HFFc6 (cell line): Measurements from ENCODE around the gene GPBP1. TPM values are rescaled to one million over a fixed set of nuclear protein-coding genes. Genes with fewer than 3 reads are reported as not detected.

Experiments
- DNase-seq: peaks from one replicate; pipeline ENCODE4 v3.0.0-alpha.2; 2018
- H3K27ac Mint-ChIP-seq: 2 replicates; pipeline ENCODE4 v1.8.0; 2020; ENCODE audit warnings: mild to moderate bottlenecking, mixed read lengths
- H3K27me3 Mint-ChIP-seq: 2 replicates; pipeline ENCODE4 v1.8.0; 2021; ENCODE audit warnings: mild to moderate bottlenecking, moderate library complexity, mixed read lengths; ENCODE audit not compliant: insufficient read depth
- H3K36me3 Mint-ChIP-seq: 2 replicates; pipeline ENCODE4 v1.8.0; 2021; ENCODE audit warnings: low read depth, mixed read lengths
- H3K4me1 Mint-ChIP-seq: 2 replicates; pipeline ENCODE4 v1.8.0; 2020; ENCODE audit warnings: low read depth, mixed read lengths
- H3K4me3 Mint-ChIP-seq: 2 replicates; pipeline ENCODE4 v1.8.0; 2020; ENCODE audit warnings: mild to moderate bottlenecking, moderate library complexity, mixed read lengths
- H3K9me3 Mint-ChIP-seq: 2 replicates; pipeline ENCODE4 v1.8.0; 2020; ENCODE audit warnings: mild to moderate bottlenecking, mixed read lengths
- CTCF ChIP-seq: fragments of 200-600 bp; sonication (generic); IDR thresholded peaks from 2 replicates; pipeline ENCODE4 v1.5.0; 2021; ENCODE audit warnings: antibody characterized with exemption, mild to moderate bottlenecking
- total RNA-seq, 6 experiments: library from RNA; stranded (reverse); fragmentation: NEBNext Ultra II Directional; extraction: Animal tissue kit (Norgen Biotek cat#: 25700); gene quantifications; 2 replicates in 1 of 6; 3 replicates in 5 of 6; pipeline ENCODE4 v1.2.3, GENCODE V29; 2021

GPBP1 gene
- total RNA-seq, 6 experiments from 2014 or later: 33.6 to 40.1 (median 36.5) TPM

GRCh38 chr5:57207681-57208080 is 33.8 kb downstream of the GPBP1 start:
- no peak for DNase-seq
- no peak overlapping the region for H3K27ac Mint-ChIP-seq

GRCh38 chr5:57209316-57210040 is 35.6 kb downstream of the GPBP1 start:
- H3K9me3 Mint-ChIP-seq: no peaks in the 10 kb centered on the region
- H3K27me3 Mint-ChIP-seq: no peaks in the 10 kb centered on the region
- no peak for TF ChIP-seq CTCF
- DNase-seq: peak; percentile 10
- no peak overlapping the region for H3K4me3 Mint-ChIP-seq
- H3K27ac Mint-ChIP-seq: peak overlapping the region; percentile 67
- no peaks in the 10 kb centered on the region; the same call in 1 of the 2 replicates for H3K36me3 Mint-ChIP-seq
- H3K4me1 Mint-ChIP-seq: peaks cover 34% of the 10 kb centered on the region

More at GRCh38 chr5:57207681-57208080, 33.8 kb downstream of the GPBP1 start:
- TF ChIP-seq CTCF: no peak
- peaks cover 45% of the 10 kb centered on the region for H3K4me1 Mint-ChIP-seq
- H3K36me3 Mint-ChIP-seq: no peaks in the 10 kb centered on the region; the same call in 1 of the 2 replicates
- H3K9me3 Mint-ChIP-seq: no peaks in the 10 kb centered on the region
- no peak overlapping the region for H3K4me3 Mint-ChIP-seq
- H3K27me3 Mint-ChIP-seq: no peaks in the 10 kb centered on the region

- H3K9me3 Mint-ChIP-seq: no peaks in the 10 kb centered on the region
- peak overlapping the region; percentile 67 for H3K27ac Mint-ChIP-seq
- no peak overlapping the region for H3K4me3 Mint-ChIP-seq
- no peak for DNase-seq
- H3K36me3 Mint-ChIP-seq: peaks cover 9% of the 10 kb centered on the region
- H3K27me3 Mint-ChIP-seq: no peaks in the 10 kb centered on the region
- H3K4me1 Mint-ChIP-seq: peaks cover 33% of the 10 kb centered on the region
- no peak for TF ChIP-seq CTCF
Observed at GRCh38 chr5:57210633-57211032, 36.8 kb downstream of the GPBP1 start.

GRCh38 chr5:57211039-57211438 is 37.2 kb downstream of the GPBP1 start:
- Mint-ChIP-seq H3K27ac (no peak overlapping the region), H3K4me1 (peaks cover 37% of the 10 kb centered on the region), H3K36me3 (peaks cover 10% of the 10 kb centered on the region), H3K27me3 (no peaks in the 10 kb centered on the region), H3K9me3 (no peaks in the 10 kb centered on the region), H3K4me3 (no peak overlapping the region)
- TF ChIP-seq CTCF: no peak
- no peak for DNase-seq

GRCh38 chr5:57215629-57216195 is 41.9 kb downstream of the GPBP1 start:
- no peak for TF ChIP-seq CTCF
- peak; percentile 10 for DNase-seq
- Mint-ChIP-seq H3K27me3 (no peaks in the 10 kb centered on the region), H3K27ac (peak overlapping the region; percentile 42), H3K36me3 (peaks cover 10% of the 10 kb centered on the region), H3K4me1 (peaks cover 28% of the 10 kb centered on the region), H3K9me3 (no peaks in the 10 kb centered on the region), H3K4me3 (peak overlapping the region; percentile 51; the same call in 1 of the 2 replicates)
